Measurements from ENCODE around the gene PXT1. TPM values are rescaled to one million over a fixed set of nuclear protein-coding genes. Genes with fewer than 3 reads are reported as not detected.

PXT1 gene
- polyA plus RNA-seq, 1 donor (not counting 4 experiments of a cell fraction or from before 2014, with no cell fraction given) = 0.08 TPM

DNA sequence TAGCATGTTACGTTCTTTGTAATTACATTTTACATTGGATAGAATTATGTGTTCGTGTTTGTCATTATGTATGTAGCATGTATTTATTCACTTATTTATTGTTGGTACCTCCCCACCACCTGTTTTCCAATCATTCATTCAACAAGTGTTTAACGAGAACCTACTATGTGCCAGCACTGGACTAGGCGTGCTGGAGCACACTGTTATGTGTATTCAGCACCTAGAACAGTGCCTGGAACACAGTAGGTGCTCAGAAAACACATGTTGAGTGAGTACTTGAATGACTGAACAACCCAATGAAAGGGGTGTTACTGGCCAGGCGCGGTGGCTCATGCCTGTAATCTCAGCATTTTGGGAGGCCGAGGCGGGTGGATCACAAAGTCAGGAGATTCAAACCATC is 66.5 kb downstream of the PXT1 start:
- Histone ChIP-seq H3K36me3 (ENCODE audit: control insufficient read depth in 2 of 2, extremely low read depth in 1 of 2, insufficient read depth in 2 of 2, low read length in 2 of 2) (no peaks in the 10 kb centered on the region), H3K9me3 (ENCODE audit: control insufficient read depth, low read depth, low read length) (no peaks in the 10 kb centered on the region), H3K27me3 (ENCODE audit: control insufficient read depth, extremely low read depth, insufficient read depth, low read length) (peaks cover 8% of the 10 kb centered on the region), H3K4me2 (ENCODE audit: control insufficient read depth, extremely low read depth, insufficient read depth, low read depth, low read length) (no peak overlapping the region), H3K9me1 (ENCODE audit: control insufficient read depth, extremely low read depth, insufficient read depth, low read length) (no peaks in the 10 kb centered on the region), H4K20me1 (ENCODE audit: control insufficient read depth, extremely low read depth, insufficient read depth, low read length) (no peaks in the 10 kb centered on the region), H3K4me1 (ENCODE audit: control insufficient read depth, extremely low read depth, insufficient read depth, low read length) (peaks cover 8% of the 10 kb centered on the region), H3K27ac (ENCODE audit: control insufficient read depth, insufficient read depth, low read length) (no peak overlapping the region), H3K9ac (ENCODE audit: control insufficient read depth, extremely low read depth, insufficient read depth, low read length) (no peak overlapping the region), H3K4me3 (ENCODE audit: control insufficient read depth in 2 of 3, extremely low read depth in 1 of 3, insufficient read depth in 2 of 3, low read depth in 1 of 3, low read length in 3 of 3) (no peak overlapping the region), H2AFZ (ENCODE audit: control insufficient read depth, low read length) (no peak overlapping the region), H3K79me2 (ENCODE audit: control insufficient read depth, insufficient read depth, low read length) (no peaks in the 10 kb centered on the region)
- dilution Hi-C loops (cut with MboI; ENCODE audit: extremely low pct_ligation_motif_present, low sequenced_read_pairs) = no loop called here
- TF ChIP-seq, protein P1, sequence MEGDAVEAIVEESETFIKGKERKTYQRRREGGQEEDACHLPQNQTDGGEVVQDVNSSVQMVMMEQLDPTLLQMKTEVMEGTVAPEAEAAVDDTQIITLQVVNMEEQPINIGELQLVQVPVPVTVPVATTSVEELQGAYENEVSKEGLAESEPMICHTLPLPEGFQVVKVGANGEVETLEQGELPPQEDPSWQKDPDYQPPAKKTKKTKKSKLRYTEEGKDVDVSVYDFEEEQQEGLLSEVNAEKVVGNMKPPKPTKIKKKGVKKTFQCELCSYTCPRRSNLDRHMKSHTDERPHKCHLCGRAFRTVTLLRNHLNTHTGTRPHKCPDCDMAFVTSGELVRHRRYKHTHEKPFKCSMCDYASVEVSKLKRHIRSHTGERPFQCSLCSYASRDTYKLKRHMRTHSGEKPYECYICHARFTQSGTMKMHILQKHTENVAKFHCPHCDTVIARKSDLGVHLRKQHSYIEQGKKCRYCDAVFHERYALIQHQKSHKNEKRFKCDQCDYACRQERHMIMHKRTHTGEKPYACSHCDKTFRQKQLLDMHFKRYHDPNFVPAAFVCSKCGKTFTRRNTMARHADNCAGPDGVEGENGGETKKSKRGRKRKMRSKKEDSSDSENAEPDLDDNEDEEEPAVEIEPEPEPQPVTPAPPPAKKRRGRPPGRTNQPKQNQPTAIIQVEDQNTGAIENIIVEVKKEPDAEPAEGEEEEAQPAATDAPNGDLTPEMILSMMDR (optimal IDR thresholded peaks at IDR 0.05 in 1 of 3, IDR thresholded peaks at IDR 0.05 in 1 of 3, conservative IDR thresholded peaks at IDR 0.05 in 1 of 3; ENCODE audit: extremely low read depth in 1 of 3, insufficient read depth in 2 of 3, low read length in 3 of 3) = no peak
- no peak for TF ChIP-seq EZH2 (IDR thresholded peaks at IDR 0.05; ENCODE audit: low read length)
- DNase-seq (ENCODE audit: low read depth, low spot score) (no peak), FAIRE-seq (no peak)

DNA sequence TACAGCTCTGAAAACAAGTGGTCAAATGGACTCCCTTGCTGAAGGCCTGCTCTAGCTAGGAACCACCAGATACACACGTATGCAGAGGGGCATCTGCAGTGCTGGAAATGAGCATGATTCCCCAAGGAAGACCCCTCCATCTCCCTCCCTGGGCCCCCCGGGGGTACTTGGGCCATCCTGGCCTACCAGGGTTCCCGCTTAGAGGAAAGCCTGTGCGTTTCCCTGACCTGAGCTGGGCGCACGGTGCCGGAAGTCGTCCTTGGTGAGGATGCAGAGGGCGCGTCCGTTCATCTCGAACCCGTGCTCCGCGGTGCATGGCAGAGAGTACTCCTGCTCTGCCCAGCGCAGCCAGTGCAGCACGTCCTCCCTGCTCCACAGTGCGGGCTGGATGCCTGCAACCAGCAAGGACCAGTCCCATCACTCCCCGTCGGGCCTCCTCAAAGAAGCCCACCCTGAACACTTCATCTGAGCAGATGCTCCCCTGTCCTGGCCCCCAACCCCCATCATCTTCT is 67.0 kb downstream of the PXT1 start:
- dilution Hi-C loops (cut with MboI; ENCODE audit: extremely low pct_ligation_motif_present, low sequenced_read_pairs) = no loop called here
- H3K4me1 ChIP-seq (ENCODE audit: control insufficient read depth, extremely low read depth, insufficient read depth, low read length) = peaks cover 8% of the 10 kb centered on the region
- no peak overlapping the region for H3K27ac ChIP-seq (ENCODE audit: control insufficient read depth, insufficient read depth, low read length)
- DNase-seq (ENCODE audit: low read depth, low spot score) (no peak), FAIRE-seq (no peak)
- H3K9me3 ChIP-seq (ENCODE audit: control insufficient read depth, low read depth, low read length) = no peaks in the 10 kb centered on the region
- no peaks in the 10 kb centered on the region for H3K9me1 ChIP-seq (ENCODE audit: control insufficient read depth, extremely low read depth, insufficient read depth, low read length)
- peaks cover 8% of the 10 kb centered on the region for H3K27me3 ChIP-seq (ENCODE audit: control insufficient read depth, extremely low read depth, insufficient read depth, low read length)
- no peak overlapping the region for H2AFZ ChIP-seq (ENCODE audit: control insufficient read depth, low read length)
- no peak overlapping the region for H3K4me2 ChIP-seq (ENCODE audit: control insufficient read depth, extremely low read depth, insufficient read depth, low read depth, low read length)
- H3K79me2 ChIP-seq (ENCODE audit: control insufficient read depth, insufficient read depth, low read length) = no peaks in the 10 kb centered on the region
- no peaks in the 10 kb centered on the region for H3K36me3 ChIP-seq (ENCODE audit: control insufficient read depth in 2 of 2, extremely low read depth in 1 of 2, insufficient read depth in 2 of 2, low read length in 2 of 2)
- H3K9ac ChIP-seq (ENCODE audit: control insufficient read depth, extremely low read depth, insufficient read depth, low read length) = no peak overlapping the region
- TF ChIP-seq EZH2 (IDR thresholded peaks at IDR 0.05; ENCODE audit: low read length) = no peak
- TF ChIP-seq, protein P1 (optimal IDR thresholded peaks at IDR 0.05 in 1 of 3, IDR thresholded peaks at IDR 0.05 in 1 of 3, conservative IDR thresholded peaks at IDR 0.05 in 1 of 3; ENCODE audit: extremely low read depth in 1 of 3, insufficient read depth in 2 of 3, low read length in 3 of 3) = no peak
- no peaks in the 10 kb centered on the region for H4K20me1 ChIP-seq (ENCODE audit: control insufficient read depth, extremely low read depth, insufficient read depth, low read length)
- no peak overlapping the region for H3K4me3 ChIP-seq (ENCODE audit: control insufficient read depth in 2 of 3, extremely low read depth in 1 of 3, insufficient read depth in 2 of 3, low read depth in 1 of 3, low read length in 3 of 3)

Data from keratinocyte (primary cell).